C4-2B (cell line): Measurements from ENCODE around the gene LCN10.

Source experiments
- H3K27ac ChIP-seq: fragments of 450-650 bp; 2 replicates; pipeline ENCODE4 v1.5.1; 2017
- ZFX ChIP-seq: fragments of 450-650 bp; IDR thresholded peaks from 2 replicates; pipeline ENCODE4 v1.6.1; 2017
- TF ChIP-seq, protein P1 (sequence below): fragments of 450-650 bp; conservative IDR thresholded peaks from 2 replicates; pipeline ENCODE4 v1.5.1; 2017; ENCODE audit warnings: mild to moderate bottlenecking

The LCN10 gene

GRCh38 chr9:136700304-136700703 lies 42.4 kb downstream of the LCN10 start:
- no peak for TF ChIP-seq ZFX
- TF ChIP-seq, protein P1, sequence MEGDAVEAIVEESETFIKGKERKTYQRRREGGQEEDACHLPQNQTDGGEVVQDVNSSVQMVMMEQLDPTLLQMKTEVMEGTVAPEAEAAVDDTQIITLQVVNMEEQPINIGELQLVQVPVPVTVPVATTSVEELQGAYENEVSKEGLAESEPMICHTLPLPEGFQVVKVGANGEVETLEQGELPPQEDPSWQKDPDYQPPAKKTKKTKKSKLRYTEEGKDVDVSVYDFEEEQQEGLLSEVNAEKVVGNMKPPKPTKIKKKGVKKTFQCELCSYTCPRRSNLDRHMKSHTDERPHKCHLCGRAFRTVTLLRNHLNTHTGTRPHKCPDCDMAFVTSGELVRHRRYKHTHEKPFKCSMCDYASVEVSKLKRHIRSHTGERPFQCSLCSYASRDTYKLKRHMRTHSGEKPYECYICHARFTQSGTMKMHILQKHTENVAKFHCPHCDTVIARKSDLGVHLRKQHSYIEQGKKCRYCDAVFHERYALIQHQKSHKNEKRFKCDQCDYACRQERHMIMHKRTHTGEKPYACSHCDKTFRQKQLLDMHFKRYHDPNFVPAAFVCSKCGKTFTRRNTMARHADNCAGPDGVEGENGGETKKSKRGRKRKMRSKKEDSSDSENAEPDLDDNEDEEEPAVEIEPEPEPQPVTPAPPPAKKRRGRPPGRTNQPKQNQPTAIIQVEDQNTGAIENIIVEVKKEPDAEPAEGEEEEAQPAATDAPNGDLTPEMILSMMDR: no peak
- no peak overlapping the region for H3K27ac ChIP-seq

DNA sequence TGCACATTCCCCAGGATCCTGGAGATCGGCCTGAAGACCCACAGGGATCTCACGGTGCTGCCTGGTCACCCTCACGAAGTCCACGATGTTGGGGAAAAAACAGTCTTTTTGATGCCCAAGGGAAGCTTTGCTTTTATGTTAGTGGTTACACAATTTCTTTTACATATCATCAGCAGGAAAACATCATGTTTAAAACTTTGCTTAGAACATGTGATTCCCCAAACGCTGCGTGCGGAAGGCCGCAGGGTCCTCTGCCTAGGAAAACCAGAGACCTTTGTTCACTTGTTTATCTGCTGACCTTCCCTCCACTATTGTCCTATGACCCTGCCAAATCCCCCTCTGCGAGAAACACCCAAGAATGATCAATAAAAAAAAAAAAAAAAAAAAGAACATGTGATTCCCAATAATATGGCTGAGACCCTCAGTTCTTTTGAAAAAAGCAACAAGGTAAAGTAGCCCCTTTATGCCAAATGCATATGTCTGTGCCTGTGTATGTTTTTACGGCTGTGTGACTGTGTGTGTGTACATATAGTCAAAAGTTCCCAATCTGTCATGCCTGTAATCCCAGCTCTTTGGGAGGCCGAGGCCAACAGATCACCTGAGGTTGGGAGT lies 44.0 kb downstream of the LCN10 start:
- no peak overlapping the region for H3K27ac ChIP-seq
- no peak for TF ChIP-seq ZFX
- TF ChIP-seq, protein P1: no peak

DNA sequence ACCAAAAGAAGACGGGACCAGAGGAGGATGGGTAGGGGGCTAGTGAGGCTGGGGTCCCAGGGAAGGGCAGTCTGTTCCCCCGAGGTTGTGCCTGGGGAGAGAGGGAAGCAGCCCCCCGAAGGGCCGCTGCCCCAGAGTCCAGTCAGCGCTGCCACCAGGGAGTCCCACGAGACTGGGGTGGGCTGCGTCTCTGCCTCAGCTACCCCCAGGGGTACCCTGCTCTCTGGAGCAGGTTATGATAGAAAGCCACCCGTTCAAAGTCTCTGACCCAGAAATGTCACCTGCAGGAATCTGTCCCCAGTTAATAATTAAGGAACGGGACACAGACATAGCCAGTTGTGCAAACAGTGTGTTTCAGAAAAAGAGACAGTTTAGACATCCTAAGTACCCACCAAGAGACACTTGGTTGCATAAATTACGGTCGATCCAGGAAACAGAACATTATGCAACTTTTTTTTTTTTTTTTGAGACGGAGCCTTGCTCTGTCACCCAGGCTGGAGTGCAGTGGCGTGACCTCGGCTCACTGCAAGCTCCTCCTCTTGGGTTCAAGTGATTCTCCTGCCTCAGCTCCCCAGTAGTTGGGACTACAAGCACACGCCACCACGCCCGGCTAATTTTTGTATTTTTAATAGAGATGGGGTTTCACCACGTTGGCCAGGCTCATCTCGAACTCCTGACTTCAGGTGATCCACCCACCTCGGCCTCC lies 44.8 kb downstream of the LCN10 start:
- H3K27ac ChIP-seq: no peak overlapping the region; the same call in 1 of the 2 replicates
- TF ChIP-seq, protein P1: no peak
- no peak for TF ChIP-seq ZFX

DNA sequence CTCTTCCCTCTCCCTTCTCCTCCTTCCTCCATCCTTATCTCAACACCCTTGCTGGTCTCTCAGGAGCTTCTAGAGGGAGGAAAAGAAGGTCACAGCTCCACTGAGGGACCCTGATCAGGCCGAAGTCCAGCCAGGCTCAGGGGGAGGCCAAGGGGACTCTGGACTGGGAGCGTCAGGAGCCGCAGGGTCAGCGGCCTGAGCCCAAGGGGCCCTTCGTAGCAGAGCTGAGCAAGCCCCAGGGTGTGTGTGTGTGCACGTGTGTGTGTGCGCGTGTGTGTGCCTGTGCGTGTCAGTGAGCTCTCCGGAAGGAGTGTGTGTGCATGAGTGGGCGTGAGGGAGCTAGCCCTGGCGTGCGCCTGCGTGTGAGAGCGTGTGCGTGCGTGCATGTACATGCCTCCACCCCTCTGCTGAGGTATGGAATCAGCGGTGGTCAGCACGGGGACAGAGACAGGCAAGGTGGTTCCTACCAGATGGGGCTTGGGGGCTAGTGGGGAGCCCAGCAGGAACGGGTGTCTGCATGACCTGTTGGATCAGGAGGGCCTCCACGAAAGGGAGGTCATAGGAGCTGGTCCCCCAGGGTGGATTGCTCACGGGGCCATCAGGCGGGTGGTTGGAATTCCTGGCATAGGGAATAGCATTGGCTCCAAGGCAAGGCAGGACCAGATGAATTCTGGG lies 45.5 kb downstream of the LCN10 start:
- TF ChIP-seq, protein P1: no peak
- TF ChIP-seq ZFX: no peak
- H3K27ac ChIP-seq: peak overlapping the region; percentile 13; the same call in 1 of the 2 replicates

DNA sequence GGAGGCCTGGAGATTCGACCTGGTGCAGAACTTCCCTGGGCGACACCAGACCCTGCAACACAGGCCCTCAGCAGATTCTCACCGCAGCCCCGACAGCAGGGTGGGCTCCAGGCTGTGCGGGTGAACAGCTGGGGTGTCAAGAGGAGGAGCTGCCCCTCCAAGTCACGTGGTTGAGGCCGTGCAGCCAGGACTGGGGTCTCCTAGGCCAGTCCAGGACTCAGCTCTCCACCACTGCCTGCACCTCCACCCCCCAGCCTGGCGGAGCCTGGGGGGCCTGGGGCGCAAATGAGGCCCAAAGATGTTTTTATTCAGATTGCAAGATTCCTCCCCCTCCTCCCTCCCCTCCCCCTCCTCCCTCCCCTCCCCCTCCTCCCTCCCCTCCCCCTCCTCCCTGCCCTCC lies 46.2 kb downstream of the LCN10 start:
- TF ChIP-seq, protein P1: no peak
- TF ChIP-seq ZFX: no peak
- H3K27ac ChIP-seq: peak overlapping the region; percentile 83

- peak overlapping the region; percentile 83 for H3K27ac ChIP-seq
- TF ChIP-seq, protein P1: no peak
Observed at GRCh38 chr9:136695955-136696354, 46.8 kb downstream of the LCN10 start.

DNA sequence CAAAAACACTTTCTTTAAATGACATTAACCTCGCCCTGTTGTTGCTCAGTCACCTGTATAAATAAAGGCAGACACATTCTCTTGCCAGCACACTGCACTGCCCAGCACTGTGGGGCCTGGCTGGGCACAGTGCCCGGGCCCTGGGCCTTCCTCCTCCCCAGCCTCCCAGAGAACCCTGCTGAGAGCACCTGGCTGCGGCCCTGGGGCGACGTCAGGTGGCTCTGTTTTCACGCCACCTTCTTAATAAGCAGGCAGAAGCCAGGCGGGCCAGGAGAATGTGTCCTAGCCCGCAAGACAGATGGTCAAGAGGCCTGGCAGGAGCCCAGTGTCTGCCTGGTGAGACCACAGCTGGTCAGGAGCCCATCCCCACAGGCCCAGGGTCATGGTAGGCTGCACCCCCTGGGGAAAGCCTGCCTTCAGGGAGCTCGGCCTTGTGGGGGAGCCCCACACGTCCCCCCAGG lies 47.3 kb downstream of the LCN10 start:
- peak overlapping the region; percentile 83 for H3K27ac ChIP-seq
- TF ChIP-seq, protein P1: no peak
